PC-9 (cell line): ENCODE results near the gene EEPD1.

Experiments used
- EZH2 ChIP-seq: fragments of 200-600 bp; sonication (generic); IDR thresholded peaks from 2 replicates; pipeline ENCODE4 v1.8.0; 2017; ENCODE audit warnings: antibody characterized with exemption, low read depth
- TF ChIP-seq, protein P1 (sequence below): fragments of 200-600 bp; sonication (generic); conservative IDR thresholded peaks from 2 replicates; pipeline ENCODE4 v1.6.1; 2017; ENCODE audit warnings: mixed run types, antibody characterized with exemption, mild to moderate bottlenecking, moderate library complexity

GRCh38 chr7:36227223-36227622 lies 74.2 kb downstream of the EEPD1 start:
- TF ChIP-seq, protein P1, sequence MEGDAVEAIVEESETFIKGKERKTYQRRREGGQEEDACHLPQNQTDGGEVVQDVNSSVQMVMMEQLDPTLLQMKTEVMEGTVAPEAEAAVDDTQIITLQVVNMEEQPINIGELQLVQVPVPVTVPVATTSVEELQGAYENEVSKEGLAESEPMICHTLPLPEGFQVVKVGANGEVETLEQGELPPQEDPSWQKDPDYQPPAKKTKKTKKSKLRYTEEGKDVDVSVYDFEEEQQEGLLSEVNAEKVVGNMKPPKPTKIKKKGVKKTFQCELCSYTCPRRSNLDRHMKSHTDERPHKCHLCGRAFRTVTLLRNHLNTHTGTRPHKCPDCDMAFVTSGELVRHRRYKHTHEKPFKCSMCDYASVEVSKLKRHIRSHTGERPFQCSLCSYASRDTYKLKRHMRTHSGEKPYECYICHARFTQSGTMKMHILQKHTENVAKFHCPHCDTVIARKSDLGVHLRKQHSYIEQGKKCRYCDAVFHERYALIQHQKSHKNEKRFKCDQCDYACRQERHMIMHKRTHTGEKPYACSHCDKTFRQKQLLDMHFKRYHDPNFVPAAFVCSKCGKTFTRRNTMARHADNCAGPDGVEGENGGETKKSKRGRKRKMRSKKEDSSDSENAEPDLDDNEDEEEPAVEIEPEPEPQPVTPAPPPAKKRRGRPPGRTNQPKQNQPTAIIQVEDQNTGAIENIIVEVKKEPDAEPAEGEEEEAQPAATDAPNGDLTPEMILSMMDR = no peak
- TF ChIP-seq EZH2 = no peak
